Breast epithelium (tissue), 3 donors: ENCODE data around the gene TBL2.

ENCODE experiments used
- POLR2A ChIP-seq: fragments of 450-650 bp; IDR thresholded peaks from one replicate; pipeline ENCODE4 v1.6.1; 2016; ENCODE audit warnings: antibody characterized with exemption, mild to moderate bottlenecking, moderate library complexity
- POLR2AphosphoS5 ChIP-seq, 3 donors: sonication (generic); formaldehyde crosslinking; IDR thresholded peaks; one replicate each; pipeline ENCODE4 v1.6.1; 2017; ENCODE audit warnings: antibody characterized with exemption in 3 of 3
- TF ChIP-seq, protein P1 (sequence below), 3 donors: fragments of 450-650 bp; IDR thresholded peaks; one replicate each; pipeline ENCODE4 v1.5.1; 2016 to 2017; ENCODE audit warnings: antibody characterized with exemption in 3 of 3, mild to moderate bottlenecking in 3 of 3, moderate library complexity in 3 of 3

DNA sequence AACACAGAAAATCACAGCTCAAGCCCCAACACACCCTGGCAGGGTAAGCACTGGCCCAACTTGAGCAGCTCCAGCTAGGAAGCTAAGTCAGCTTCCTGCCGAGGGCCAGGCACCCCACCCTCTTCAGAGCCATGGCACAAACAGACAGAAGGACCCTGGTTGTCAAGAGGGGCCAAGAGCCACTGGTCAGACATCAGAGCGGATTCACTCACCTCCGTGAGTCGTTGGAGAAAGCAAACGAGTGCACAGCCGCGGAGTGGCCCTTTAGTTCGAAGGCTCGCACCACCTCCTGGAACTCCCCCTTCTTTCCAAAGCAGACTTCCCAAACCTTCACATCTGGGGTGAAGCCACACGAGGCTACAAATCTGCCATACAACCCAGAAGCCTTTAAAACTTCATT is 7.4 kb downstream of the TBL2 start:
- TF ChIP-seq, protein P1, sequence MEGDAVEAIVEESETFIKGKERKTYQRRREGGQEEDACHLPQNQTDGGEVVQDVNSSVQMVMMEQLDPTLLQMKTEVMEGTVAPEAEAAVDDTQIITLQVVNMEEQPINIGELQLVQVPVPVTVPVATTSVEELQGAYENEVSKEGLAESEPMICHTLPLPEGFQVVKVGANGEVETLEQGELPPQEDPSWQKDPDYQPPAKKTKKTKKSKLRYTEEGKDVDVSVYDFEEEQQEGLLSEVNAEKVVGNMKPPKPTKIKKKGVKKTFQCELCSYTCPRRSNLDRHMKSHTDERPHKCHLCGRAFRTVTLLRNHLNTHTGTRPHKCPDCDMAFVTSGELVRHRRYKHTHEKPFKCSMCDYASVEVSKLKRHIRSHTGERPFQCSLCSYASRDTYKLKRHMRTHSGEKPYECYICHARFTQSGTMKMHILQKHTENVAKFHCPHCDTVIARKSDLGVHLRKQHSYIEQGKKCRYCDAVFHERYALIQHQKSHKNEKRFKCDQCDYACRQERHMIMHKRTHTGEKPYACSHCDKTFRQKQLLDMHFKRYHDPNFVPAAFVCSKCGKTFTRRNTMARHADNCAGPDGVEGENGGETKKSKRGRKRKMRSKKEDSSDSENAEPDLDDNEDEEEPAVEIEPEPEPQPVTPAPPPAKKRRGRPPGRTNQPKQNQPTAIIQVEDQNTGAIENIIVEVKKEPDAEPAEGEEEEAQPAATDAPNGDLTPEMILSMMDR (IDR thresholded peaks at IDR 0.05): no peak
- TF ChIP-seq POLR2AphosphoS5 (IDR thresholded peaks at IDR 0.05) (no peak), POLR2A (no peak)
